Hepatocyte (in vitro differentiated cells): Measurements from ENCODE around the gene ARHGDIG. TPM values are rescaled to one million over a fixed set of nuclear protein-coding genes. Genes with fewer than 3 reads are reported as not detected.

ENCODE experiments used
- DNase-seq: peaks from one replicate; pipeline ENCODE4 v3.0.0-alpha.2; 2016; ENCODE audit warnings: low spot score
- H2AFZ ChIP-seq: fragments of 200-600 bp; sonication (generic); 2 replicates; pipeline ENCODE4 v1.6.0; 2016; ENCODE audit warnings: antibody characterized with exemption, mild to moderate bottlenecking
- H3K27ac ChIP-seq: fragments of 200-600 bp; sonication (generic); 2 replicates; pipeline ENCODE4 v1.5.1; 2016; ENCODE audit warnings: mild to moderate bottlenecking
- H3K27me3 ChIP-seq: fragments of 200-600 bp; sonication (generic); 2 replicates; pipeline ENCODE4 v1.6.1; 2016
- H3K36me3 ChIP-seq: fragments of 200-600 bp; sonication (generic); replicated peaks from 2 replicates; pipeline ENCODE4 v1.5.1; 2016; ENCODE audit warnings: low read depth; ENCODE audit not compliant: insufficient read depth
- H3K4me1 ChIP-seq: fragments of 200-600 bp; sonication (generic); 2 replicates; pipeline ENCODE4 v1.5.1; 2016; ENCODE audit warnings: mild to moderate bottlenecking, moderate library complexity; ENCODE audit not compliant: insufficient read depth
- H3K4me2 ChIP-seq: fragments of 200-600 bp; sonication (generic); 2 replicates; pipeline ENCODE4 v1.6.0; 2016
- H3K4me3 ChIP-seq: fragments of 200-600 bp; sonication (generic); 2 replicates; pipeline ENCODE4 v1.5.1; 2016; ENCODE audit warnings: mild to moderate bottlenecking
- H3K79me2 ChIP-seq: fragments of 200-600 bp; sonication (generic); 2 replicates; pipeline ENCODE4 v1.6.0; 2017; ENCODE audit warnings: mild to moderate bottlenecking
- H3K9me2 ChIP-seq: fragments of 200-600 bp; sonication (generic); replicated peaks from 2 replicates; pipeline ENCODE4 v1.6.0; 2017; ENCODE audit warnings: mild to moderate bottlenecking; ENCODE audit not compliant: insufficient read depth
- H3K9me3 ChIP-seq: fragments of 200-600 bp; sonication (generic); 2 replicates; pipeline ENCODE4 v1.5.1; 2016; ENCODE audit warnings: low read depth, mild to moderate bottlenecking
- H4K20me1 ChIP-seq: fragments of 200-600 bp; sonication (generic); 2 replicates; pipeline ENCODE4 v1.6.0; 2016; ENCODE audit warnings: mild to moderate bottlenecking; ENCODE audit not compliant: insufficient read depth, poor library complexity, severe bottlenecking
- EZH2 ChIP-seq: fragments of 200-600 bp; sonication (generic); IDR thresholded peaks from 2 replicates; pipeline ENCODE4 v1.6.1; 2016; ENCODE audit warnings: antibody characterized with exemption, mild to moderate bottlenecking, borderline replicate concordance
- EZH2phosphoT487 ChIP-seq: fragments of 200-600 bp; sonication (generic); IDR thresholded peaks from one replicate; pipeline ENCODE4 v1.6.1; 2018; ENCODE audit warnings: antibody characterized with exemption, mild to moderate bottlenecking, low read depth, moderate library complexity; ENCODE audit not compliant: unreplicated experiment, severe bottlenecking
- WGBS: methylation state at CpG from one replicate; pipeline ENCODE4 v1.1.6; 2016; ENCODE audit warnings: low lambda C conversion rate; ENCODE audit errors: missing lambda C conversion rate; 5-methylcytosine and 5-hydroxymethylcytosine counted together
- polyA plus RNA-seq: library from polyadenylated mRNA; unstranded; fragments of >200 nt; fragmentation: Nextera tagmentation; extraction: Ambion mirVana; gene quantifications from 2 replicates; pipeline ENCODE4 v1.2.1, GENCODE V29; 2016
- total RNA-seq: library from RNA; depleted of rRNA; stranded (reverse); fragments of >200 nt; gene quantifications from 2 replicates; pipeline ENCODE4 v1.2.3, GENCODE V29; 2014
- TF ChIP-seq, protein P1 (sequence below): fragments of 200-600 bp; sonication (generic); IDR thresholded peaks from 2 replicates; pipeline ENCODE4 v1.5.1; 2016; ENCODE audit warnings: antibody characterized with exemption, mild to moderate bottlenecking; ENCODE audit not compliant: poor library complexity

Gene ARHGDIG
- total and polyA plus RNA-seq, 2 experiments from 2014 or later: 1.1 TPM; not detected in 1

DNA sequence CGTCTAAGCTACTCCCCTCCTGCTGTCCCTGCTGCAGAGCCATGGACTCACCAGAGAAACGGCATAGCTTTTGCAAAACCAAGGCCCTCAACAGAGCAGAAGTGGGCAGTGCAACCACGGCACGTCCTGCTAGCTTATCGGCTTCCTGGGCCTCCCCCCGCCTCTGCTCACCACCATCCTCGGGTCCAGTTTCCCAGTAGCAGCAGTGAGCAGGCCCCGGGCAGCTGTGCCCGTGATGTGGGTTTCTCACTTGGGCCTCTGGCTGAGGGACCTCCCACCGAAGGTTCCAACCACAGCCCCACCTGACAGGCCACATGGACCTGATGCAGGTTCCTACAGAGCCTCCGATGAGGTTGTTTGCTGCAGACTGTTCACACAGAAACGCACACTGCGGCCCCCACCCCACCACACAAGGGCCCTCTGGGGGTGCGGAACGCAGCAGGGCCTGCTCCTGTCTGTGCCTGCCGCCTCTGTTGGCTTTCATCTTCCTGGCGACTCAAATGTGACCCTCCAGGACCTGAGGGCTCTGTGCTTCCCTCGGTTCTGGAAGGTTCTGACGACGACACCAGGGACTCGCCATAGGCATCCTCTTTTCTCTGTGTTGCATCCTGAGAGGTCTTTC lies 27.4 kb downstream of the ARHGDIG start:
- H3K36me3 ChIP-seq: no peaks in the 10 kb centered on the region
- DNase-seq: no peak
- no peak overlapping the region for H3K27ac ChIP-seq
- H3K79me2 ChIP-seq: no peaks in the 10 kb centered on the region
- H3K27me3 ChIP-seq: no peaks in the 10 kb centered on the region
- no peak for TF ChIP-seq EZH2
- TF ChIP-seq, protein P1, sequence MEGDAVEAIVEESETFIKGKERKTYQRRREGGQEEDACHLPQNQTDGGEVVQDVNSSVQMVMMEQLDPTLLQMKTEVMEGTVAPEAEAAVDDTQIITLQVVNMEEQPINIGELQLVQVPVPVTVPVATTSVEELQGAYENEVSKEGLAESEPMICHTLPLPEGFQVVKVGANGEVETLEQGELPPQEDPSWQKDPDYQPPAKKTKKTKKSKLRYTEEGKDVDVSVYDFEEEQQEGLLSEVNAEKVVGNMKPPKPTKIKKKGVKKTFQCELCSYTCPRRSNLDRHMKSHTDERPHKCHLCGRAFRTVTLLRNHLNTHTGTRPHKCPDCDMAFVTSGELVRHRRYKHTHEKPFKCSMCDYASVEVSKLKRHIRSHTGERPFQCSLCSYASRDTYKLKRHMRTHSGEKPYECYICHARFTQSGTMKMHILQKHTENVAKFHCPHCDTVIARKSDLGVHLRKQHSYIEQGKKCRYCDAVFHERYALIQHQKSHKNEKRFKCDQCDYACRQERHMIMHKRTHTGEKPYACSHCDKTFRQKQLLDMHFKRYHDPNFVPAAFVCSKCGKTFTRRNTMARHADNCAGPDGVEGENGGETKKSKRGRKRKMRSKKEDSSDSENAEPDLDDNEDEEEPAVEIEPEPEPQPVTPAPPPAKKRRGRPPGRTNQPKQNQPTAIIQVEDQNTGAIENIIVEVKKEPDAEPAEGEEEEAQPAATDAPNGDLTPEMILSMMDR: no peak
- TF ChIP-seq EZH2phosphoT487: no peak
- H3K9me3 ChIP-seq: no peaks in the 10 kb centered on the region
- no peaks in the 10 kb centered on the region for H4K20me1 ChIP-seq
- no peak overlapping the region for H3K4me3 ChIP-seq
- no peak overlapping the region for H3K4me2 ChIP-seq
- no peaks in the 10 kb centered on the region for H3K4me1 ChIP-seq
- H3K9me2 ChIP-seq: no peaks in the 10 kb centered on the region
- no peak overlapping the region for H2AFZ ChIP-seq
- WGBS: 96% methylated on average over 20 of the region's 21 CpGs

DNA sequence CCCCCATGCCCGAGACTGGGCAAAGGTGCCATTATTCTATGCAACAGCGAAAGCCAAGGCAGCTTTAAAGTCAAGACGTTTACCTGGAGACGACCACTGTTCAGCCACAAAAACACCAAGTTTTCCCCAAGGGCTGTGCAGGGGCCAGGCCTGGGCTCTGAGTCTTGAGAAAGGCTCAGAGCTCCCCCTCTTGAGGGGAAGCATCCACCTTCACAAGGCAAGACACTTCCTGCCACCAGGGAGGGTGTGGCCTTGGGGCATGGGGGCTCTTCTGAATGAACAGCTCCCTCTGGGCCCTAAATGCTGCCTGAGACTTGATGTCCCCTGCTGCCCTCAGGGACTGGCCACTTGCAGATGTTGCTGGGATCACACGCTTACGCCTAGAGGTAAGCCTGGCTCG lies 29.1 kb downstream of the ARHGDIG start:
- Histone ChIP-seq H3K4me3 (no peak overlapping the region), H3K27ac (no peak overlapping the region), H3K27me3 (no peaks in the 10 kb centered on the region), H3K79me2 (peaks cover 4% of the 10 kb centered on the region), H3K4me2 (no peak overlapping the region), H2AFZ (no peak overlapping the region), H3K4me1 (no peaks in the 10 kb centered on the region), H4K20me1 (no peaks in the 10 kb centered on the region), H3K9me2 (no peaks in the 10 kb centered on the region), H3K36me3 (no peaks in the 10 kb centered on the region), H3K9me3 (no peaks in the 10 kb centered on the region)
- no peak for DNase-seq
- WGBS: 92% methylated on average over 7 of the region's 7 CpGs
- TF ChIP-seq, protein P1: no peak
- TF ChIP-seq EZH2: no peak
- TF ChIP-seq EZH2phosphoT487: no peak

DNA sequence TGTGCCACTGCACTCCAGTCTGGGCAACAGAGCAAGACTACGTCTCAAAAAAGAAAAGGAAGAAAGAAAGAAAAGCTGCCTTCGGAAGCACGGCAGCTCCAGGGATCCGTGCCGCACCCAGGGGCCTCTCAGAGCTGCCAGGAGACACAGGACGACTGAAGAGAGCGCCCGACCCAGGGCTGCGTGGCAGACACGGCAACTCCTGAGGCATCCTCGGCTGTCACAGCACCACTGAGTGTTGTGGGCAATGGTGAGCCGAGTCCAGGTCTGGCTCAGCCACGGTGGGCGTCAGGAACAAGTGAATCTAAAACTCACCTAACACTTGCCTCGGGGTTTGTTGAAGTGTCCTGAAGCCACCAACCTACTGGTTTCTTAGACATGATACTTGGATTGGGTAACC lies 31.3 kb downstream of the ARHGDIG start:
- H3K4me3 ChIP-seq: no peak overlapping the region
- peaks cover 26% of the 10 kb centered on the region for H3K79me2 ChIP-seq
- peaks cover 8% of the 10 kb centered on the region for H4K20me1 ChIP-seq
- no peaks in the 10 kb centered on the region for H3K9me3 ChIP-seq
- H2AFZ ChIP-seq: no peak overlapping the region
- H3K9me2 ChIP-seq: no peaks in the 10 kb centered on the region
- no peak for TF ChIP-seq EZH2phosphoT487
- TF ChIP-seq, protein P1: no peak
- no peak for TF ChIP-seq EZH2
- H3K36me3 ChIP-seq: no peaks in the 10 kb centered on the region
- H3K4me1 ChIP-seq: no peaks in the 10 kb centered on the region
- whole genome bisulfite sequencing: 96% methylated on average over 15 of the region's 15 CpGs
- H3K27ac ChIP-seq: no peak overlapping the region
- no peaks in the 10 kb centered on the region for H3K27me3 ChIP-seq
- H3K4me2 ChIP-seq: no peak overlapping the region
- no peak for DNase-seq
